ENCODE measurements around the gene TTPAL. TPM values are rescaled to one million over a fixed set of nuclear protein-coding genes. Genes with fewer than 3 reads are reported as not detected.
A peak's percentile ranks its signal among the peaks of the same experiment; 100 is the strongest.

The TTPAL gene
- total RNA-seq, 1 experiment from 2014 or later: 10.3 TPM

DNA sequence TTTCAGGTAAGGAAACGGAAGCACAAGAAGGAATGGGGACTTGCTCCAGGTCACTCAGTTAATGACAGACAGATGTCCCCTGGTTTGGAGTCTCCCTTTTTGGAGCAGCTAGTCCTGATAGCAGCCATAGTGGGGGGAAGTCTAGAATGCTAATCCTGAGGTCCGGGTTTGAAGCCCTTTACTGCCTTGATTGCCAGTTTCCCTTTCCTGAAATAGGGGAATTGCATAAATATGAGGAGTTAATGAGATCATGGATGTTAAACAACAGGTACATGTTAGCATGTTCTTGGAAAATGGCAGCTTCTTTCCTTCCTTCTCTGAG, 341 bp upstream of the TTPAL start:
- Mint-ChIP-seq H3K4me1 (peaks cover 14% of the 10 kb centered on the region), H3K27ac (peak overlapping the region; percentile 66; the same call in 1 of the 2 replicates), H3K27me3 (ENCODE audit: low read depth) (peaks cover 2% of the 10 kb centered on the region), H3K9me3 (no peaks in the 10 kb centered on the region), H3K36me3 (no peaks in the 10 kb centered on the region; the same call in 1 of the 2 replicates), H3K4me3 (peak overlapping the region; percentile 90)
- ChIA-PET CTCF (interaction anchor here (0.7 to 2.5 kb wide), 8 partner anchors 87 to 258 kb away, joined by 3 to 8 read pairs (median 4); no protein-coding TSS in a partner anchor), POLR2A (interaction anchor here (0.6 kb wide), 1 partner anchor 92 kb away, joined by 5 read pairs; no protein-coding TSS in a partner anchor)
- DNase-seq (ENCODE audit: low spot score) (no peak), ATAC-seq (no peak)
- TF ChIP-seq ESRRA (CRISPR knock-in tag; IDR thresholded peaks at IDR 0.05; ENCODE audit: borderline replicate concordance) (no peak), KAT7 (CRISPR knock-in tag; IDR thresholded peaks at IDR 0.05; ENCODE audit: borderline replicate concordance) (no peak), GABPB1 (CRISPR knock-in tag; IDR thresholded peaks at IDR 0.05) (no peak), SP1 (CRISPR knock-in tag; conservative IDR thresholded peaks at IDR 0.05) (no peak), FOXJ3 (CRISPR knock-in tag; IDR thresholded peaks at IDR 0.05; ENCODE audit: borderline replicate concordance) (no peak), NR3C1 (CRISPR knock-in tag; conservative IDR thresholded peaks at IDR 0.05; ENCODE audit: low read depth) (0 out of 2 replicates have a peak, but pooled peaks have one; percentile 1), NR2C2 (CRISPR knock-in tag; IDR thresholded peaks at IDR 0.05) (no peak)
- TF ChIP-seq, protein P1, sequence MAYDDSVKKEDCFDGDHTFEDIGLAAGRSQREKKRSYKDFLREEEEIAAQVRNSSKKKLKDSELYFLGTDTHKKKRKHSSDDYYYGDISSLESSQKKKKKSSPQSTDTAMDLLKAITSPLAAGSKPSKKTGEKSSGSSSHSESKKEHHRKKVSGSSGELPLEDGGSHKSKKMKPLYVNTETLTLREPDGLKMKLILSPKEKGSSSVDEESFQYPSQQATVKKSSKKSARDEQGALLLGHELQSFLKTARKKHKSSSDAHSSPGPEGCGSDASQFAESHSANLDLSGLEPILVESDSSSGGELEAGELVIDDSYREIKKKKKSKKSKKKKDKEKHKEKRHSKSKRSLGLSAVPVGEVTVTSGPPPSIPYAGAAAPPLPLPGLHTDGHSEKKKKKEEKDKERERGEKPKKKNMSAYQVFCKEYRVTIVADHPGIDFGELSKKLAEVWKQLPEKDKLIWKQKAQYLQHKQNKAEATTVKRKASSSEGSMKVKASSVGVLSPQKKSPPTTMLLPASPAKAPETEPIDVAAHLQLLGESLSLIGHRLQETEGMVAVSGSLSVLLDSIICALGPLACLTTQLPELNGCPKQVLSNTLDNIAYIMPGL (CRISPR knock-in tag; IDR thresholded peaks at IDR 0.05): no peak

- ChIA-PET POLR2A (no interaction called here), CTCF (no interaction called here)
- ATAC-seq: no peak
- peaks cover 2% of the 10 kb centered on the region for H3K27me3 Mint-ChIP-seq (ENCODE audit: low read depth)
- H3K4me1 Mint-ChIP-seq: peaks cover 14% of the 10 kb centered on the region
- H3K4me3 Mint-ChIP-seq: peak overlapping the region; percentile 90
- H3K36me3 Mint-ChIP-seq: peaks cover 7% of the 10 kb centered on the region; the same call in 1 of the 2 replicates
- no peak overlapping the region for H3K27ac Mint-ChIP-seq
- DNase-seq (ENCODE audit: low spot score): no peak
- H3K9me3 Mint-ChIP-seq: no peaks in the 10 kb centered on the region
- TF ChIP-seq GTF2I (CRISPR knock-in tag; conservative IDR thresholded peaks at IDR 0.05): no peak
- no peak for TF ChIP-seq ESRRA (CRISPR knock-in tag; IDR thresholded peaks at IDR 0.05; ENCODE audit: borderline replicate concordance)
- TF ChIP-seq, protein P2, sequence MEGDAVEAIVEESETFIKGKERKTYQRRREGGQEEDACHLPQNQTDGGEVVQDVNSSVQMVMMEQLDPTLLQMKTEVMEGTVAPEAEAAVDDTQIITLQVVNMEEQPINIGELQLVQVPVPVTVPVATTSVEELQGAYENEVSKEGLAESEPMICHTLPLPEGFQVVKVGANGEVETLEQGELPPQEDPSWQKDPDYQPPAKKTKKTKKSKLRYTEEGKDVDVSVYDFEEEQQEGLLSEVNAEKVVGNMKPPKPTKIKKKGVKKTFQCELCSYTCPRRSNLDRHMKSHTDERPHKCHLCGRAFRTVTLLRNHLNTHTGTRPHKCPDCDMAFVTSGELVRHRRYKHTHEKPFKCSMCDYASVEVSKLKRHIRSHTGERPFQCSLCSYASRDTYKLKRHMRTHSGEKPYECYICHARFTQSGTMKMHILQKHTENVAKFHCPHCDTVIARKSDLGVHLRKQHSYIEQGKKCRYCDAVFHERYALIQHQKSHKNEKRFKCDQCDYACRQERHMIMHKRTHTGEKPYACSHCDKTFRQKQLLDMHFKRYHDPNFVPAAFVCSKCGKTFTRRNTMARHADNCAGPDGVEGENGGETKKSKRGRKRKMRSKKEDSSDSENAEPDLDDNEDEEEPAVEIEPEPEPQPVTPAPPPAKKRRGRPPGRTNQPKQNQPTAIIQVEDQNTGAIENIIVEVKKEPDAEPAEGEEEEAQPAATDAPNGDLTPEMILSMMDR (IDR thresholded peaks at IDR 0.05): no peak
- TF ChIP-seq, protein P3, sequence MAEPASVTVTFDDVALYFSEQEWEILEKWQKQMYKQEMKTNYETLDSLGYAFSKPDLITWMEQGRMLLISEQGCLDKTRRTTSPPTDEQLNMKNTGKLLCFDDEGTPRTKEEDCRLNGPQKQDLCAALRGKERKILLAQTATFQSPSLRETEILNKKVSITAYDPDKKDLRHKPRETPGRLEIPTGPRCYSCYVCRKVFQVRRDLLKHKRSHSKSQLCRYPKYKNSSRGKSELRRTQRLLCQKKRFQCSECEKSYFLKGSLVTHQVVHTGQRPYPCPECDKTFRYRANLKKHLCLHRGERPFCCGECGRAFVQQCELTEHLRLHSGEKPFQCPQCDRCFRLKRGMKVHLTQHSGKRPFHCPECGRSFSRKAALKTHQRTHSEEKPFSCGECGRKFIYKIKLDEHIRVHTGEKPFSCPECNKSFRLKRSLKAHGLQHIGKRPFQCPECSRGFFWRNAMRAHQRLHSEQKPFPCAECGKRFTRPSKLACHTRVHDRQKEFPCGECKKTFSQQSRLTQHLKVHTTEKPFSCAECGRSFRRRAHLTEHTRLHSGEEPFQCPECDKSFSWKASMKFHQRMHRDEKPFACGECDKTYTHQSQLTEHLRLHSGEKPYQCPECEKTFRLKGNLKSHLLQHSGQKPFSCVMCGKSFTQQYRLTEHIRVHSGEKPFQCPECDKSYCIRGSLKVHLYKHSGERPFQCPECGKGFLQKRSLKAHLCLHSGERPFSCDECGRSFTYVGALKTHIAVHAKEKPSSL (CRISPR knock-in tag; conservative IDR thresholded peaks at IDR 0.05): no peak
- no peak for TF ChIP-seq STAT6 (CRISPR knock-in tag; conservative IDR thresholded peaks at IDR 0.05; ENCODE audit: low read depth)
- no peak for TF ChIP-seq ZNF396 (CRISPR knock-in tag; IDR thresholded peaks at IDR 0.05; ENCODE audit: borderline replicate concordance)
- TF ChIP-seq E2F5 (CRISPR knock-in tag; IDR thresholded peaks at IDR 0.05): no peak
- no peak for TF ChIP-seq ATF6 (CRISPR knock-in tag; IDR thresholded peaks at IDR 0.05)
- TF ChIP-seq JAZF1 (CRISPR knock-in tag; IDR thresholded peaks at IDR 0.05): no peak
- TF ChIP-seq, protein P4, sequence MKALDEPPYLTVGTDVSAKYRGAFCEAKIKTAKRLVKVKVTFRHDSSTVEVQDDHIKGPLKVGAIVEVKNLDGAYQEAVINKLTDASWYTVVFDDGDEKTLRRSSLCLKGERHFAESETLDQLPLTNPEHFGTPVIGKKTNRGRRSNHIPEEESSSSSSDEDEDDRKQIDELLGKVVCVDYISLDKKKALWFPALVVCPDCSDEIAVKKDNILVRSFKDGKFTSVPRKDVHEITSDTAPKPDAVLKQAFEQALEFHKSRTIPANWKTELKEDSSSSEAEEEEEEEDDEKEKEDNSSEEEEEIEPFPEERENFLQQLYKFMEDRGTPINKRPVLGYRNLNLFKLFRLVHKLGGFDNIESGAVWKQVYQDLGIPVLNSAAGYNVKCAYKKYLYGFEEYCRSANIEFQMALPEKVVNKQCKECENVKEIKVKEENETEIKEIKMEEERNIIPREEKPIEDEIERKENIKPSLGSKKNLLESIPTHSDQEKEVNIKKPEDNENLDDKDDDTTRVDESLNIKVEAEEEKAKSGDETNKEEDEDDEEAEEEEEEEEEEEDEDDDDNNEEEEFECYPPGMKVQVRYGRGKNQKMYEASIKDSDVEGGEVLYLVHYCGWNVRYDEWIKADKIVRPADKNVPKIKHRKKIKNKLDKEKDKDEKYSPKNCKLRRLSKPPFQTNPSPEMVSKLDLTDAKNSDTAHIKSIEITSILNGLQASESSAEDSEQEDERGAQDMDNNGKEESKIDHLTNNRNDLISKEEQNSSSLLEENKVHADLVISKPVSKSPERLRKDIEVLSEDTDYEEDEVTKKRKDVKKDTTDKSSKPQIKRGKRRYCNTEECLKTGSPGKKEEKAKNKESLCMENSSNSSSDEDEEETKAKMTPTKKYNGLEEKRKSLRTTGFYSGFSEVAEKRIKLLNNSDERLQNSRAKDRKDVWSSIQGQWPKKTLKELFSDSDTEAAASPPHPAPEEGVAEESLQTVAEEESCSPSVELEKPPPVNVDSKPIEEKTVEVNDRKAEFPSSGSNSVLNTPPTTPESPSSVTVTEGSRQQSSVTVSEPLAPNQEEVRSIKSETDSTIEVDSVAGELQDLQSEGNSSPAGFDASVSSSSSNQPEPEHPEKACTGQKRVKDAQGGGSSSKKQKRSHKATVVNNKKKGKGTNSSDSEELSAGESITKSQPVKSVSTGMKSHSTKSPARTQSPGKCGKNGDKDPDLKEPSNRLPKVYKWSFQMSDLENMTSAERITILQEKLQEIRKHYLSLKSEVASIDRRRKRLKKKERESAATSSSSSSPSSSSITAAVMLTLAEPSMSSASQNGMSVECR (CRISPR knock-in tag; IDR thresholded peaks at IDR 0.05; ENCODE audit: borderline replicate concordance): no peak
- no peak for TF ChIP-seq MLX (CRISPR knock-in tag; IDR thresholded peaks at IDR 0.05)
Measured at GRCh38 chr20:44477151-44477550, 1.5 kb downstream of the TTPAL start.
